NCI-H510A (cell line): ENCODE data around the gene CTSL.

Source experiments
- DNase-seq: peaks from one replicate; lab custom pipeline; 2025; lab: John Stamatoyannopoulos, UW

The CTSL gene

GRCh38 chr9:87701491-87701890 lies 24.4 kb upstream of the CTSL start:
- no peak for DNase-seq

DNA sequence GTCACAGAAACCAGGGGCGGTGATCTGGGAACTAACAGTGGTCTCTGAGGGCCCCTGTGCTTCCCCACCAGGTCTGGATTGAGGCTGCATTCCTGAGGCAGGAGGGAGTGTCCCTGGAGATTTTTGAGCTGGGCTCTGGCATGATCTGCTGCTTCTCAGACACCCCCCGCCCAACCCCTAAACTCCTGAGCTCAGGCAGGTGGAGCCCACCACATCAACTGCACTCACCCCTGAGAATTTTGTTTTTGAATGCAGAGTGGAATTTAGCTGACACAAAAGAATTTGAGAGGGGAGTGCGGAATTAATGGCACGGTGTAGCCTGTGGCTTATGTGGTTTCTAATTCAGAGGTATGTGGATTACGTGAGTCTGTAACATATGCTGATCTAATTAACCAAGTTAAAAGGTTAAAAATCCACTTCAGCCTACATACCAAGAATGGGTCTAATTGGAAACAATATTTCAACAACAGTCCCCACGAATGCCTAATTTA lies 23.9 kb upstream of the CTSL start:
- no peak for DNase-seq

- DNase-seq = no peak
Observed at GRCh38 chr9:87702921-87703320, 23.0 kb upstream of the CTSL start.

GRCh38 chr9:87703636-87704276 lies 22.2 kb upstream of the CTSL start:
- DNase-seq = no peak

DNA sequence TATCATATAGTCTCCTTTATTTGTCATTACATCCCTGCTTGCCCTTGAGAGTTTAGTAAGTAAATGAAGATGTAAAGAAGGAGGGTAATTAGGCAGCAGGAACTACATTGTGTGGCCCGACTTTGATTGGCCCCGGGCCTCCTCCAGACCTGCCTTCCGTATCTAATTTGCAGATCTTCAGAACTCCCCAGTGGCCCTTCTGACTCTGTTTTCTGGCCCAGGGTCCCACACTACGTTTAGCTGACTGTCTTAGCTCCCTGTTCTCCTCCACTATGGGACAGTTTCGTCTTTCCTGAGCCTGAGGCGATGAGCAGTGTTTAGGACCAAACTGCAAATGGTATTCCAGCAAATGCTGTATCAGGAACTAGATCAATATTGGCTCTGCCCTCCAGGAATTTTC lies 21.6 kb upstream of the CTSL start:
- DNase-seq = no peak

DNA sequence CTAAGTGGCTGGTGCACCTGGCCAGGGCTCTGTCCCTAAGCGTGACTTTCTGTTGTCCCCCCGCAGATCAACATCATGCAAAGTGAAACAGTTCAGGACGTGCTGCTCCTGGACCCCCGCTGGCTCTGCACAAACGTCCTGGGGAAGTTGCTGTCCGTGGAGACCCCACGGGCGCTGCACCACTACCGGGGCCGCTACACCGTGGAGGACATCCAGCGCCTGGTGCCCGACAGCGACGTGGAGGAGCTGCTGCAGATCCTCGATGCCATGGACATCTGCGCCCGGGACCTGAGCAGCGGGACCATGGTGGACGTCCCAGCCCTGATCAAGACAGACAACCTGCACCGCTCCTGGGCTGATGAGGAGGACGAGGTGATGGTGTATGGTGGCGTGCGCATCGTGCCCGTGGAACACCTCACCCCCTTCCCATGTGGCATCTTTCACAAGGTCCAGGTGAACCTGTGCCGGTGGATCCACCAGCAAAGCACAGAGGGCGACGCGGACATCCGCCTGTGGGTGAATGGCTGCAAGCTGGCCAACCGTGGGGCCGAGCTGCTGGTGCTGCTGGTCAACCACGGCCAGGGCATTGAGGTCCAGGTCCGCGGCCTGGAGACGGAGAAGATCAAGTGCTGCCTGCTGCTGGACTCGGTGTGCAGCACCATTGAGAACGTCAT lies 19.7 kb upstream of the CTSL start:
- DNase-seq = no peak

DNA sequence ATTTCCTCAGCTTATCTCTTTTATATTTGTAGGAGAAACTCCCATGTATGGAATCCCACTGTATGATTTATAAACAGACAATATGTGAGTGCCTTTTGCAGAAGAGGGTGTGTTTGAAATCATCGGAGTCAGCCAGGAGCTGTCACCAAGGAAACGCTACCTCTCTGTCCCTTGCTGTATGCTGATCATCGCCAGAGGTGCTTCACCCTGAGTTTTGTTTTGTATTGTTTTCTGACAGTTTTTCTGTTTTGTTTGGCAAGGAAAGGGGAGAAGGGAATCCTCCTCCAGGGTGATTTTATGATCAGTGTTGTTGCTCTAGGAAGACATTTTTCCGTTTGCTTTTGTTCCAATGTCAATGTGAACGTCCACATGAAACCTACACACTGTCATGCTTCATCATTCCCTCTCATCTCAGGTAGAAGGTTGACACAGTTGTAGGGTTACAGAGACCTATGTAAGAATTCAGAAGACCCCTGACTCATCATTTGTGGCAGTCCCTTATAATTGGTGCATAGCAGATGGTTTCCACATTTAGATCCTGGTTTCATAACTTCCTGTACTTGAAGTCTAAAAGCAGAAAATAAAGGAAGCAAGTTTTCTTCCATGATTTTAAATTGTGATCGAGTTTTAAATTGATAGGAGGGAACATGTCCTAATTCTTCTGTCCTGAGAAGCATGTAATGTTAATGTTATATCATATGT lies 18.0 kb upstream of the CTSL start:
- DNase-seq = no peak

GRCh38 chr9:87708546-87708945 lies 17.4 kb upstream of the CTSL start:
- DNase-seq = no peak

GRCh38 chr9:87708986-87709728 lies 16.8 kb upstream of the CTSL start:
- DNase-seq = no peak

DNA sequence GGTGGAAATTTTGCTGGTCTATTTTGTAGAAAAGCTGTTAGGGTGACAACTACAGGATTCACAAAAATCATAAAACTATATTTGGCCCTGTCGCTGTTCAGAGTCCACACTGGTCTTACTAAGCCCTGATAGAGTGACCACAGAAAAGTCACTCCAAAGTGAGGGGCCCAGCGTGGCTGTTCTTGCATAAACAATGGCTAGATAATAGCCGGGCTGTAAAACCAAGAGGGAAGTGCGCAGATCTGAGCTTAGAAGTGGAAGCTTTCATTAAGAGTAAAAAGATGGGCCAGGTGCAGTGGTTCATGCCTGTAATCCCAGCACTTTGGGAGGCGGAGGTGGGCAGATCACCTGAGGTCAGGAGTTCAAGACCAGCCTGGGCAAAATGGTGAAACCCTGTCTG lies 15.5 kb upstream of the CTSL start:
- DNase-seq = no peak

GRCh38 chr9:87711857-87712800 lies 13.8 kb upstream of the CTSL start:
- no peak for DNase-seq

DNA sequence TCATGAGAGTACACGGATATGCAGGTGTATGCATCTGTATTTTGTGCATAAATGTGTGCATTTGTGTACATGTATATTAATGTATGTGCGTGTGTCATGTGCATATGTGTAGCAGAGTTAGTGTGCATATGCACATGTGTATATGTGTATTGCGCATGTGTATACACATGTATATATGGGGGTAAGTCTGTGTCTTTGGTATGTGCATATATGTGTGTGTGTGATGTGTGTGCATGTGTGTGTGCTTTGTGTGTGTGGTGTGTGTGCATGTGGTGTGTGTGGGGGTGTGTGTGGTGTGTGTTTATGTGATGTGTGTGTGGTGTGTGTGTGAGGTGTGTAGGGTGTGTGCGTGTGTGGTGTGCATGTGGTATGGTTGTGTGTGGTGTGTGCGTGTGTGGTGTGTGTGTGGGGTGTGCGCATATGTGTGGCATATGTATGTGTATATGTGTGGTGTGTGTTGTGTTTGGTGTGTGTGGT lies 13.1 kb upstream of the CTSL start:
- no peak for DNase-seq

DNA sequence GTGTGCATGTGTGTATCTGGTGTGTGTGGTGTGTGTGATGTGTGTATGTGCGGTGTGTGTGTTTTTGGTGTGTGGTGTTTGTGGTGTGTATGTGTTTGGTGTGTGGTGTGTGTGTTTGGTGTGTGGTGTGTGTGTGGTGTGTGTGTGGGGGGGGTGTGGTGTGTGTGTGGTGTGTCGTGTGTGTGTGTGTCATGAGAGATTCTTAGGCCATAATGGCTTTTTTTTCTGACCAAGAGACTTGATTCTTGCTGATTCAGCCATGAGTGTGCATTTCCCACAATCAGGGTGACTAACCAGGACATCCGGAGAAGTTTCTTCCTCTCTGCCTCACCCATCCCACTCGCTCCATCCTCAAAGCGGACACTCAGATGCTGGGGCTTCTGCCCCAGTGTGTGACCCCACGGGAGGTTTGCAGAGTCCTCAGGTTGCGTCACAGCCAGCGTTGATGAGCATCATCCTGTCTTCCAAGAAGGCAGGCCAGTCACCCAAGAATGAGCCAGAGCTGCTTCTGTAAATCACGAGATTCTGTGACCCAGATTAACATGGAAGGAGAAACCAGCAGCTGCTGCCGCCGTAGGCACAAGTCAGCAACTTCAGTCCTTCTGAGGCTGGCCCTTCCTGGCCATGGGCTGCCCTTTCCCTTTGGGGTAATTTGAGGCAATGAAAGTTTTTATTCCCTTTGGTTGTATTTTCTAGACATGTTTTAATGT lies 12.5 kb upstream of the CTSL start:
- DNase-seq = no peak

DNA sequence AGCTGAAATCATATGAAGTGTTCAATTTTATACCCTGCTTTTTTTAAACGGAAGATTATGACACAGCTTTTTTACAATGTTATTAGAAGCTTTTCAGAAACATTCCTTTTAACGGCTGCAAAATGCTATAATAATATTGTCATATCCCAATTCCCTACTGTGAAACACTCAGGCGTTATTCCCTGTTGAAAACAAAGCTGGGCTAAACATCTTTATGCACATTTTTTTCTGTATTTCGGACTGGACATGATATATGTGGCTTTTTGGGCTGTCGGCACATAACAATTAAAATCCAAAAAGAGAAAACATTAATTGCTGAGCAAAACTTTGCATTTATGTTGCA lies 12.0 kb upstream of the CTSL start:
- no peak for DNase-seq

GRCh38 chr9:87714819-87715218 lies 11.1 kb upstream of the CTSL start:
- DNase-seq = no peak

GRCh38 chr9:87716141-87716540 lies 9.8 kb upstream of the CTSL start:
- DNase-seq = no peak

DNA sequence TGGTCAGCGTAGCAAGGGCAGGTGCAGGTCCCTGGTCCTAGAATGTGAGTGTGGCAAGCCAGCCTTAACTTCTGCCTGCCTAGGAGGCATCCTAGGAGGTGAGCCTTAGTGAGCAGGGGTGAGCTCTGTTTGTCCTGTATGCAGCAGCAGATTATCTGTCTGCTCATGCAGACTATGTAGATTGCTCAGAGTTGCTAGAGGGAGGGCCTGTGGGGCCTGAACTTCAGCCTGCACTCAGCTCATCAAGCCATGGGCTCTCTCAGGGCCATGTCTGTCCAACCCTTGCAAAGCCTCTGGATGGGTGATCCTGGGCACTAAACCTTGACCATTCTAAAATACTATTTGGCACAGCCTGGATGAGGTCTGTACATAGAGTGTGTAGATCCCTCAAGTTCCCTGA lies 8.5 kb upstream of the CTSL start:
- no peak for DNase-seq

DNA sequence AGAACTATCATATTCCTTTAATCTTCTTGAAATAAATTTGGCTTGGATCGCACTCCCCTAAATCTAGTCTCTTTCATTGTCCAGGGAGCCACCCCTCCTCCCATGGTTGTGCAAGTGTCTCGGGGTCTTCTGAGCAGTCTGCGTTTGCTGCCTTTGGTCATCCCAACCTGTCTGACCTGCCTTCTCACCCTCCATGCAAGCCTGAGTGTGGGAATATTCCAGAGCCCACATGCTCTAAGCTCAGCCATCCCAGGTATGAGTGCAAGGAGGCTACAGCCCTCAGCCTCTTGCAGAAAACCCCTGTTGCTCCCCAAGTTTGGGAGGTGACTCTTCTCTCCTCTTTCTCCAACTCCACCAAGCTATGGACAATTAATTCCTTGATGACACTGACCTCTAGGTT lies 7.7 kb upstream of the CTSL start:
- DNase-seq = no peak

DNA sequence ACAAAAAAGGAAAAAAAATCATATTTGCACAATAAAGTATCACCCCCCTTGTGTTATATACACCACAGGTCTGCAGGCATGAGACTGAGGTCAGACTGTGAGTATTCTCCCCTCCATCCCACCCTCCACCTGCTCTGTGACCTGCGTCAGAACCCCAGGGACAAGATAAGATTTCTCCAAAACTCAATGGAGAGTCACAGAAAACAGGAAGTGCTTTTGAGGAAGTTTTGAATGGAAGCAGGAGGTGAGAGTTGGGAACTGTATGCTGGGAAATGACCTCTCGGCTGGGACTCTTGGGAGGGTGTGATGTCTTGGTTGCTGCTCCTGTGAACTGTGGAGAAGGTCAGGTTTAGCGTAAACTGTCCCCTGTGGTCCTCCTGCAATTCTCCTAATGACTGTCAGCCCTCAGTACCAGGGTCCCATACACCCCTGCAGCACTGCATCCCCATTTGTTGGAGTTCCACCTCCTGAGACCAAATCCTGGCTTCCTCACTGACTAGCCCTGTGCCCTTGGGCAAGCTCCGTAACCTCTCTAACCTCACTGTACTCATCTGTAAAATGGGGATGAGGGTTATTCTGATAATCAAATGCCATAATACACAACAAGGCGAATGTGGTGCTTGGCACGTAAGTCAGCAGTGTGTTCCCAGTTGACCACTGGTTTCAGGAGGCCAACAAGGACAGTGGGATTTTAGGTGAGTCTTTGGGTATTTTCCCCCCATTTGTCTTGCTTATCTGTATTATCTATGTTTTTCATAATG lies 6.9 kb upstream of the CTSL start:
- no peak for DNase-seq

DNA sequence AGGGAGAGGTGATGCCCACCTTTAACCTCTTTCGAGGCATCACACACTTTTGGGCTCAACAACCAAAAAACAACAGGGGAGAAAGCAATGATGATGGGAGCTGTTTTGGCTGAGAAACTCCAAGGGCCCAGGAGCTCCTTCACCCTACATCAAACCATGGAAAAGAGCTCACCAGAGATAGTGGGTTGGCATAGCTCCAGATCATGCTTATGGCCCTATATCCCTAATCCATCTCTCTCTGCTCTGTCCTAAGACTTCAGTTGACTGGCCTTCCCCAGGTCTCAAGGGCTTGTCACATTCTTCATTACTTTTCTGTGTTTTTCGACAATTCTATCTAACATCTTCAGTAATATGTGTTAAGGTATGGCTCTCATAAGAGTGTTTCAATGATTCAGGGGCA lies 5.7 kb upstream of the CTSL start:
- DNase-seq = no peak
